Activated CD4-positive, alpha-beta T cell treated with anti-CD3 and anti-CD28 coated beads for 24 hours (primary cell): ENCODE results near the gene TIAL1.
"Not testable (repeated sequence)": the region's sequence is repeated elsewhere in the genome, so short reads cannot be mapped to it uniquely, and the experiment has no call there.

Experiments used
- DNase-seq, 2 donors: peaks; one replicate each; pipeline ENCODE4 v3.0.0-alpha.2; 2020; ENCODE audit warnings: low read depth in 2 of 2

TIAL1 gene

GRCh38 chr10:119531067-119531466, 65.7 kb downstream of the TIAL1 start:
- no peak for DNase-seq

- DNase-seq, result not testable (repeated sequence)
Measured at GRCh38 chr10:119528663-119529237, 68.0 kb downstream of the TIAL1 start.

GRCh38 chr10:119526621-119527592, 69.9 kb downstream of the TIAL1 start:
- no peak for DNase-seq

- no peak for DNase-seq
Measured at GRCh38 chr10:119526149-119526548, 70.6 kb downstream of the TIAL1 start.

GRCh38 chr10:119525116-119525515, 71.6 kb downstream of the TIAL1 start:
- DNase-seq, result no peak

GRCh38 chr10:119524720-119525070, 72.1 kb downstream of the TIAL1 start:
- no peak for DNase-seq

GRCh38 chr10:119523895-119524719, 72.7 kb downstream of the TIAL1 start:
- DNase-seq, result no peak
